ENCODE results near the gene OR12D1.
"Not testable (repeated sequence)": the region's sequence is repeated elsewhere in the genome, so short reads cannot be mapped to it uniquely, and the experiment has no call there.

The OR12D1 gene

GRCh38 chr6:29399525-29399924, 15.2 kb upstream of the OR12D1 start:
- no peak for DNase-seq (ENCODE audit: low spot score)
- TF ChIP-seq CTCF (IDR thresholded peaks at IDR 0.05; ENCODE audit: extremely low read depth, insufficient read depth, missing control alignments), result no peak
- in situ Hi-C loops (cut with MboI; ENCODE audit: low pct_unique_long_range_greater_than_20kb, low sequenced_read_pairs, unreplicated experiment), result no loop called here

- TF ChIP-seq CTCF (IDR thresholded peaks at IDR 0.05; ENCODE audit: extremely low read depth, insufficient read depth, missing control alignments), result no peak
- in situ Hi-C loops (cut with MboI; ENCODE audit: low pct_unique_long_range_greater_than_20kb, low sequenced_read_pairs, unreplicated experiment), result no loop called here
- no peak for DNase-seq (ENCODE audit: low spot score)
These were observed 10.9 kb upstream of the OR12D1 start for GRCh38 chr6:29403801-29404200.

GRCh38 chr6:29419516-29419915, 4.8 kb downstream of the OR12D1 start:
- in situ Hi-C loops (cut with MboI; ENCODE audit: low pct_unique_long_range_greater_than_20kb, low sequenced_read_pairs, unreplicated experiment), result no loop called here
- DNase-seq (ENCODE audit: low spot score), result no peak
- TF ChIP-seq CTCF (IDR thresholded peaks at IDR 0.05; ENCODE audit: extremely low read depth, insufficient read depth, missing control alignments), result no peak

- no peak for TF ChIP-seq CTCF (IDR thresholded peaks at IDR 0.05; ENCODE audit: extremely low read depth, insufficient read depth, missing control alignments)
- no peak for DNase-seq (ENCODE audit: low spot score)
- in situ Hi-C loops (cut with MboI; ENCODE audit: low pct_unique_long_range_greater_than_20kb, low sequenced_read_pairs, unreplicated experiment), result no loop called here
These were observed 9.4 kb downstream of the OR12D1 start for GRCh38 chr6:29424168-29424567.

- no peak for TF ChIP-seq CTCF (IDR thresholded peaks at IDR 0.05; ENCODE audit: extremely low read depth, insufficient read depth, missing control alignments)
- in situ Hi-C loops (cut with MboI; ENCODE audit: low pct_unique_long_range_greater_than_20kb, low sequenced_read_pairs, unreplicated experiment), result no loop called here
- DNase-seq (ENCODE audit: low spot score), result no peak
These were observed 9.8 kb downstream of the OR12D1 start for GRCh38 chr6:29424575-29424974.

GRCh38 chr6:29425075-29425474, 10.3 kb downstream of the OR12D1 start:
- no peak for TF ChIP-seq CTCF (IDR thresholded peaks at IDR 0.05; ENCODE audit: extremely low read depth, insufficient read depth, missing control alignments)
- DNase-seq (ENCODE audit: low spot score), result no peak
- in situ Hi-C loops (cut with MboI; ENCODE audit: low pct_unique_long_range_greater_than_20kb, low sequenced_read_pairs, unreplicated experiment), result no loop called here

GRCh38 chr6:29426654-29427053, 11.9 kb downstream of the OR12D1 start:
- in situ Hi-C loops (cut with MboI; ENCODE audit: low pct_unique_long_range_greater_than_20kb, low sequenced_read_pairs, unreplicated experiment), result no loop called here
- TF ChIP-seq CTCF (IDR thresholded peaks at IDR 0.05; ENCODE audit: extremely low read depth, insufficient read depth, missing control alignments), result no peak
- no peak for DNase-seq (ENCODE audit: low spot score)

- in situ Hi-C loops (cut with MboI; ENCODE audit: low pct_unique_long_range_greater_than_20kb, low sequenced_read_pairs, unreplicated experiment); DNase-seq (ENCODE audit: low spot score): not testable (repeated sequence)
These were observed 22.0 kb downstream of the OR12D1 start for GRCh38 chr6:29436730-29437129.
